ENCODE measurements around the gene GNB1L.
"Not testable (repeated sequence)": the region's sequence is repeated elsewhere in the genome, so short reads cannot be mapped to it uniquely, and the experiment has no call there.

GNB1L gene

DNA sequence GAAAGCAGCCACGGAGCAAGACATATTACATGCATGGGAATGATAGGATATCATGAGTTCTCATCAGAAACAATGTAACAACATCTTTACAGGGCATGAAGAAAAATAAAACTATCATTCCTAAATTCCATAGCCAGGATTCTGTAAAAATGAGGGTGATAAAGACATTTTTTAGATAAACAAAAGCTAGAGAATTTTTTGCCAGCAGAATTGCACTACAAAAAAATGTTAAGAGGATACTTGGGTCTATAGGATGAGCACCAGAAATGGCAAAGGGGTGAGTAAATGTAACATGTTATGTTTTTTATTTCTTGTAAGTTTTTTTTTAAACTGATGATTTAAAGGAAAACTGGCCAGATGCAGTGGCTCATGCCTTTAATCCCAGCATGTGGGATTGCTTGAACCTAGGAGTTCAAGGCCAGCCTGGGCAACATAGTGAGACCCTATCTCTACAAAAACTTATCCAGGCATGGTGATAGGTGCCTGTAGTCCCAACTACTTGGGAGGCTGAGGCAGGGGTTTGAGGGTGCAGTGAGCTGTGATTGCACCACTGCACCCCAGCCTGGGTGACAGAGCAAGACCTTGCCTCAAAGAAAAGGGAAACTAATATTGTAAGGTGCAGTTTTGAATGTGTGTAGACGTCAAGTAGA, 60.9 kb downstream of the GNB1L start:
- DNase-seq (ENCODE audit: extremely low read depth, low read depth) = no peak
- TF ChIP-seq, protein P1, sequence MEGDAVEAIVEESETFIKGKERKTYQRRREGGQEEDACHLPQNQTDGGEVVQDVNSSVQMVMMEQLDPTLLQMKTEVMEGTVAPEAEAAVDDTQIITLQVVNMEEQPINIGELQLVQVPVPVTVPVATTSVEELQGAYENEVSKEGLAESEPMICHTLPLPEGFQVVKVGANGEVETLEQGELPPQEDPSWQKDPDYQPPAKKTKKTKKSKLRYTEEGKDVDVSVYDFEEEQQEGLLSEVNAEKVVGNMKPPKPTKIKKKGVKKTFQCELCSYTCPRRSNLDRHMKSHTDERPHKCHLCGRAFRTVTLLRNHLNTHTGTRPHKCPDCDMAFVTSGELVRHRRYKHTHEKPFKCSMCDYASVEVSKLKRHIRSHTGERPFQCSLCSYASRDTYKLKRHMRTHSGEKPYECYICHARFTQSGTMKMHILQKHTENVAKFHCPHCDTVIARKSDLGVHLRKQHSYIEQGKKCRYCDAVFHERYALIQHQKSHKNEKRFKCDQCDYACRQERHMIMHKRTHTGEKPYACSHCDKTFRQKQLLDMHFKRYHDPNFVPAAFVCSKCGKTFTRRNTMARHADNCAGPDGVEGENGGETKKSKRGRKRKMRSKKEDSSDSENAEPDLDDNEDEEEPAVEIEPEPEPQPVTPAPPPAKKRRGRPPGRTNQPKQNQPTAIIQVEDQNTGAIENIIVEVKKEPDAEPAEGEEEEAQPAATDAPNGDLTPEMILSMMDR (IDR thresholded peaks at IDR 0.05; ENCODE audit: low read depth, low read length) = no peak

DNA sequence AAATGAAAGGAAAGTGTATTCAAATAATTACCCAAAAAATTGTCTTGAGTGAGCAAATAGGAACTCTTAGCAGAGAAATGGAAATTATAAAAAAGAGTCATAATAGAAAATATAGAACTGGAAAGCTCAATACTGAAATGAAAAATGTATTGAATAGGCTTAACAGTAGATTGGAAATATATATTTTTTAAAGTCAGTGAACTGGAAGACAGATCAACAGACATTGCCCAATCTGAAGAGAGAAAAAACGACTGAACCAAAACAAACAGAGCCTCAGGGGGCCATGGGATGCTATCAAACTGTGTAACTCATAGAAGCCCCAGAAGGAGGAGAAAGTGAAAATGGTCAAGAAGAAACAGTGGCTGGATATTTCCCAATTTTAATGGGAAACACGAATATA, 61.5 kb downstream of the GNB1L start:
- DNase-seq (ENCODE audit: extremely low read depth, low read depth) = no peak
- TF ChIP-seq, protein P1 (IDR thresholded peaks at IDR 0.05; ENCODE audit: low read depth, low read length) = no peak

DNA sequence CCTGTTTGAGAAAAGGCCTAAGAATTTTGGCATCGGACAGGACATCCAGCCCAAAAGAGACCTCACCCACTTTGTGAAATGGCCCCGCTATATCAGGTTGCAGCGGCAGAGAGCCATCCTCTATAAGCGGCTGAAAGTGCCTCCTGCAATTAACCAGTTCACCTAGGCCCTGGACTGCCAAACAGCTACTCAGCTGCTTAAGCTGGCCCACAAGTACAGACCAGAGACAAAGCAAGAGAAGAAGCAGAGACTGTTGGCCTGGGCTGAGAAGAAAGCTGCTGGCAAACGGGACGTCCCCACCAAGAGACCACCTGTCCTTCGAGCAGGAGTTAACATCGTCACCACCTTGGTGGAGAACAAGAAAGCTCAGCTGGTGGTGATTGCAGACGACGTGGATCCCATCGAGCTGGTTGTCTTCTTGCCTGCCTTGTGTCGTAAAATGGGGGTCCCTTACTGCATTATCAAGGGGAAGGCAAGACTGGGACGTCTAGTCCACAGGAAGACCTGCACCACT, 62.2 kb downstream of the GNB1L start:
- not testable (repeated sequence) for DNase-seq (ENCODE audit: extremely low read depth, low read depth)

DNA sequence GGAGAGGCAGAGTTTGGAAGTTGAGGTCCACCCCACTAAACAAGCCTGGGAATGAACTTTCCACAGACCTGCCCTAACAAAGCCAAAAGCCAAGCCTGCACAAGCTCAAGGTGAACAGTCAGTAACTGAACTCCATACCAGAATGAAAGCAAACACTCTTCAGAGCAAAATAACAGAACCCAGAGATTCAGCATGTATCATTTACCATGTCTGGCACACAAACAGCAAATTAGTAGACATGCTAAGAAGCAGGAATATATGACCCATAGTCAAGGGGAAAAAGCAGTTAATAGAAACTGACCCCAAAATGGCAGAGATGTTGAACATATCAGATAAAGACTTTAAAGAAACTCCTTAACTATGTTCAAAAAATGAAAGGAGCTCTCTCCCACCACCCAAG, 62.8 kb downstream of the GNB1L start:
- no peak for DNase-seq (ENCODE audit: extremely low read depth, low read depth)
- TF ChIP-seq, protein P1 (IDR thresholded peaks at IDR 0.05; ENCODE audit: low read depth, low read length) = no peak

DNA sequence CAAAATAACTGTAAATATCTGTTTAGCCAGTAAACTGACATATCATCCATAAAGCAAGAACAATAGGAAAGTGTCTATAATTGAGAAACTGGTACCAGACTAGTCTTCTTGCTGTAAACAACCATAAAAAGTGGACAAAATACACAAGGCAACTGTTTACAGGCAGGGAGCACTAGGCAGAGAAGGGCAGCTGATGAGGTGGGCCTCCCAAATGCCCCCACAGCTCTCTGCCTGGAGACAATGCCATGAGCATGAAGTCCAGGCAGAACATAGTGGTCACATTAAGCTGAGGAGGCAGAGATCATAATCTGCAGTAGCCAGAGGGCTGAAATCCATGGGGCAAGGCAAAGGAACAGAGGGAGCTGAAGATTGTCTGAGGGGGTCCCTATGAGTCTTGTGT, 63.4 kb downstream of the GNB1L start:
- TF ChIP-seq, protein P1 (IDR thresholded peaks at IDR 0.05; ENCODE audit: low read depth, low read length) = no peak

DNA sequence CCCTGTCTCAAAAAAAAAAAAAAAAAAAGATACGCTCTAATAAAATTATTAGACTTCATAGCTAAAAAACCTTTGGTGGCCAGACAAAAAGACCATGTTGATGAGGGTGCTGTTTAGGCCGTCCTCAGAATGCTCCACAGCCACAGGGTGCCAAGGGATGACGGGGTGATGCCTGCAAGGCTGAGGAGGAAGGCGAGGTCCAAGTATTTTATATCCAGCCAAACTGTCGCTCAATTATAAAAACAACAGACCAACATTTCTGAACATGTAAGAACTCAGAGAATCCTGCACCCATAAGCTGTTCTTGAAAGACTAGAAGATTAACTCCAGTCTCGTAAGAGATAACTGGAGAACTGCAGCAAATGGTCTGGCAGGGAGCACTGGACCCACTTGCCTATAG, 64.8 kb downstream of the GNB1L start:
- no peak for DNase-seq (ENCODE audit: extremely low read depth, low read depth)

More for the DNA sequence above, 63.4 kb downstream of the GNB1L start:
- DNase-seq (ENCODE audit: extremely low read depth, low read depth) = no peak

DNA sequence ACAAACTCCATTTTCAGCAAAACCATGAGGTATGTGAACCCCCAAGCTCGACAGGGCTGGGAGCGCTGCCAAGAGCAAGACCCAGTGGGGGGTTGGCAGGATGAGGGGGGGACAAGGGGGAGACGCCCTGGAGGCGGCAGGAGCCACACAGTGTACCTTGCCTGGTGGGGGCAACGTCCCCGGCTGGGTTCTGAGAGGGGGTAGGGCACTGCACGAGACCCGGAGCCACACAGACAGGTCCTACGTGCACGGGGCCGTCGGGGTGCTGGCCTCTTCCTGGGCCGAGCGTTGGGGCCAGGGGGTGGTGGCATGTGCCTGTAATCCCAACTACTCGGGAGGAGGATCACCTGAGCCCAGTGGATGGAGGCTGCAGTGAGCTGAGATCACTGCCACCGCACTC, 65.3 kb downstream of the GNB1L start:
- TF ChIP-seq, protein P1 (IDR thresholded peaks at IDR 0.05; ENCODE audit: low read depth, low read length) = no peak
- DNase-seq (ENCODE audit: extremely low read depth, low read depth) = no peak

More for the DNA sequence above, 64.8 kb downstream of the GNB1L start:
- TF ChIP-seq, protein P1 (IDR thresholded peaks at IDR 0.05; ENCODE audit: low read depth, low read length) = no peak

Measured in AG09319 (cell line).